PC-9 (cell line): Measurements from ENCODE around the gene ZFAND2B. TPM values are rescaled to one million over a fixed set of nuclear protein-coding genes. Genes with fewer than 3 reads are reported as not detected.

Experiments
- BruUV-seq: library from RNA; stranded (reverse); fragments of 400-500 nt; replicated peaks from 2 replicates; lab custom pipeline; 2021; lab: Mats Ljungman, UMichigan
- CTCF ChIA-PET: fragments of 300-600 bp; sonication (Branson Sonifier 250); formaldehyde crosslinking; loops from one replicate; lab custom pipeline; 2022; ENCODE audit warnings: antibody characterized with exemption; lab: Charles Lee
- POLR2A ChIA-PET: fragments of 300-600 bp; sonication (Branson Sonifier 250); formaldehyde crosslinking; loops from one replicate; lab custom pipeline; 2022; ENCODE audit warnings: antibody characterized with exemption; ENCODE audit not compliant: unreplicated experiment; lab: Charles Lee
- DNase-seq, 2 experiments: peaks; one replicate each; pipeline versions ENCODE4 v3.0.0 to v3.0.0-alpha.2; 2015 to 2022; ENCODE audit warnings: mixed read lengths in 1 of 2
- H2AFZ ChIP-seq: fragments of 200-600 bp; sonication (generic); 2 replicates; pipeline ENCODE4 v1.8.1; 2017; ENCODE audit warnings: antibody characterized with exemption
- H3F3A ChIP-seq: fragments of 200-600 bp; sonication (generic); 2 replicates; pipeline ENCODE4 v1.8.1; 2017; ENCODE audit warnings: antibody characterized with exemption, mild to moderate bottlenecking, low read depth; ENCODE audit not compliant: insufficient read depth
- H3K27ac ChIP-seq: fragments of 200-600 bp; sonication (generic); 2 replicates; pipeline ENCODE4 v1.6.1; 2016; ENCODE audit warnings: mixed run types
- H3K27me3 ChIP-seq: fragments of 200-600 bp; sonication (generic); 2 replicates; pipeline ENCODE4 v1.6.1; 2016; ENCODE audit warnings: low read depth, mixed run types; ENCODE audit not compliant: insufficient read depth
- H3K36me3 ChIP-seq: fragments of 200-600 bp; sonication (generic); 2 replicates; pipeline ENCODE4 v1.6.1; 2016; ENCODE audit warnings: low read depth, mixed run types
- H3K4me1 ChIP-seq: fragments of 200-600 bp; sonication (generic); replicated peaks from 2 replicates; pipeline ENCODE4 v1.6.1; 2016; ENCODE audit warnings: mixed run types; ENCODE audit not compliant: insufficient read depth
- H3K4me2 ChIP-seq: fragments of 200-600 bp; sonication (generic); 2 replicates; pipeline ENCODE4 v1.6.1; 2017; ENCODE audit warnings: mixed run types
- H3K4me3 ChIP-seq: fragments of 200-600 bp; sonication (generic); 2 replicates; pipeline ENCODE4 v1.6.1; 2016; ENCODE audit warnings: mixed run types
- H3K79me2 ChIP-seq: fragments of 200-600 bp; sonication (generic); 2 replicates; pipeline ENCODE4 v1.6.1; 2017; ENCODE audit warnings: low read depth, mixed run types
- H3K9me2 ChIP-seq: fragments of 200-600 bp; sonication (generic); 2 replicates; pipeline ENCODE4 v1.8.1; 2017; ENCODE audit warnings: mild to moderate bottlenecking; ENCODE audit not compliant: insufficient read depth
- H3K9me3 ChIP-seq: fragments of 200-600 bp; sonication (generic); 2 replicates; pipeline ENCODE4 v1.8.1; 2016; ENCODE audit warnings: low read depth; ENCODE audit not compliant: insufficient read depth
- H4K20me1 ChIP-seq: fragments of 200-600 bp; sonication (generic); 2 replicates; pipeline ENCODE4 v1.8.1; 2017; ENCODE audit not compliant: insufficient read depth
- EZH2 ChIP-seq: fragments of 200-600 bp; sonication (generic); IDR thresholded peaks from 2 replicates; pipeline ENCODE4 v1.8.0; 2017; ENCODE audit warnings: antibody characterized with exemption, low read depth
- intact Hi-C: fragments of 100-400 bp; cut with micrococcal nuclease; formaldehyde crosslinking; loops from one replicate; pipeline ENCODE4 v1.10.0; 2022; ENCODE audit not compliant: unreplicated experiment
- total RNA-seq: library from RNA; stranded (reverse); gene quantifications from 2 replicates; pipeline ENCODE4 v1.2.3, GENCODE V29; 2021
- TF ChIP-seq, protein P1 (sequence below): fragments of 200-600 bp; sonication (generic); conservative IDR thresholded peaks from 2 replicates; pipeline ENCODE4 v1.6.1; 2017; ENCODE audit warnings: mixed run types, antibody characterized with exemption, mild to moderate bottlenecking, moderate library complexity

Gene ZFAND2B
- total RNA-seq, 1 experiment from 2014 or later = 24.6 TPM

- peaks cover 66% of the 10 kb centered on the region for H3K4me1 ChIP-seq
- ChIA-PET CTCF (interaction anchor here (0.5 to 1.8 kb wide), 2 partner anchors 31 to 47 kb away, joined by 3 to 6 read pairs; no protein-coding TSS in a partner anchor), POLR2A (no interaction called here)
- no peaks in the 10 kb centered on the region for H3K9me3 ChIP-seq
- H2AFZ ChIP-seq = no peak overlapping the region
- DNase-seq = no peak
- H3K27me3 ChIP-seq = no peaks in the 10 kb centered on the region
- intact Hi-C loops = loop anchor here (2.0 kb wide), 1 partner anchor 71 kb away; the partner anchor contains the start of gene CNPPD1
- H3K79me2 ChIP-seq = peaks cover 48% of the 10 kb centered on the region
- no peaks in the 10 kb centered on the region for H4K20me1 ChIP-seq
- 0 out of 2 replicates have a peak overlapping the region, but pooled peaks have one; percentile 7 for H3K4me3 ChIP-seq
- H3F3A ChIP-seq = peaks cover 44% of the 10 kb centered on the region
- BruUV-seq = no TSS peak
- H3K27ac ChIP-seq = peak overlapping the region; percentile 78
- H3K4me2 ChIP-seq = peak overlapping the region; percentile 73
- H3K36me3 ChIP-seq = 0 out of 2 replicates have a peak, but pooled peaks cover 9% of the 10 kb centered on the region
- H3K9me2 ChIP-seq = no peaks in the 10 kb centered on the region
- no peak for TF ChIP-seq EZH2
- TF ChIP-seq, protein P1, sequence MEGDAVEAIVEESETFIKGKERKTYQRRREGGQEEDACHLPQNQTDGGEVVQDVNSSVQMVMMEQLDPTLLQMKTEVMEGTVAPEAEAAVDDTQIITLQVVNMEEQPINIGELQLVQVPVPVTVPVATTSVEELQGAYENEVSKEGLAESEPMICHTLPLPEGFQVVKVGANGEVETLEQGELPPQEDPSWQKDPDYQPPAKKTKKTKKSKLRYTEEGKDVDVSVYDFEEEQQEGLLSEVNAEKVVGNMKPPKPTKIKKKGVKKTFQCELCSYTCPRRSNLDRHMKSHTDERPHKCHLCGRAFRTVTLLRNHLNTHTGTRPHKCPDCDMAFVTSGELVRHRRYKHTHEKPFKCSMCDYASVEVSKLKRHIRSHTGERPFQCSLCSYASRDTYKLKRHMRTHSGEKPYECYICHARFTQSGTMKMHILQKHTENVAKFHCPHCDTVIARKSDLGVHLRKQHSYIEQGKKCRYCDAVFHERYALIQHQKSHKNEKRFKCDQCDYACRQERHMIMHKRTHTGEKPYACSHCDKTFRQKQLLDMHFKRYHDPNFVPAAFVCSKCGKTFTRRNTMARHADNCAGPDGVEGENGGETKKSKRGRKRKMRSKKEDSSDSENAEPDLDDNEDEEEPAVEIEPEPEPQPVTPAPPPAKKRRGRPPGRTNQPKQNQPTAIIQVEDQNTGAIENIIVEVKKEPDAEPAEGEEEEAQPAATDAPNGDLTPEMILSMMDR = no peak
Measured at GRCh38 chr2:219247678-219248642, 41.4 kb downstream of the ZFAND2B start.

DNA sequence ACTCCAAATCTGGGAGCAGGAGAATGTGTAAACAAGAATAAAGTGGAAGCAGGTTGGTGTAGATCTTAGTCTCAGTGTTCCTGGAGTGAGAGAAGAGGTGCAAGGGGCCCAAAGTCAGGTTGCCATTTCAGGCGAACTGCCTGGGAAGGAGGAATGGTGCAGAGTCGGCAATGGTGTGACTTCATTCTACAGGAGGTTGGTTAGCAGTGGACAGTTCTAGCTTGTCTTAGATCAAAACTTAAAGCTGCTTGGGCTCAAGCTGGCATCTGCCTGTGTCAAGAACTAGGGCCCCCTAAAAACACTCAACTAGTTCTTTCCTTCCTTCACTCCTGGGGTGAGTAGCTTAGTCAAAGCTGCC is 42.2 kb downstream of the ZFAND2B start:
- no peak overlapping the region for H2AFZ ChIP-seq
- H3K4me3 ChIP-seq = 0 out of 2 replicates have a peak overlapping the region, but pooled peaks have one; percentile 7
- no peak for DNase-seq
- H3K79me2 ChIP-seq = peaks cover 53% of the 10 kb centered on the region
- peaks cover 44% of the 10 kb centered on the region for H3F3A ChIP-seq
- intact Hi-C loops = loop anchor here (1.0 to 2.0 kb wide), 6 partner anchors 20 to 72 kb away; partner anchors contain the start of genes ANKZF1, ATG9A, CNPPD1 and DNAJB2
- H4K20me1 ChIP-seq = no peaks in the 10 kb centered on the region
- no peaks in the 10 kb centered on the region for H3K9me3 ChIP-seq
- no TSS peak for BruUV-seq
- H3K4me1 ChIP-seq = peaks cover 66% of the 10 kb centered on the region
- H3K27me3 ChIP-seq = no peaks in the 10 kb centered on the region
- ChIA-PET CTCF (interaction anchor here (1.1 to 1.8 kb wide), 3 partner anchors 26 to 46 kb away, joined by 5 to 13 read pairs (median 6); no protein-coding TSS in a partner anchor), POLR2A (interaction anchor here (0.5 to 1.6 kb wide), 5 partner anchors 26 to 204 kb away, joined by 4 to 16 read pairs (median 7); partner anchors contain the start of gene DNAJB2)
- H3K4me2 ChIP-seq = peak overlapping the region; percentile 73
- H3K36me3 ChIP-seq = 0 out of 2 replicates have a peak, but pooled peaks cover 9% of the 10 kb centered on the region
- peak overlapping the region; percentile 78 for H3K27ac ChIP-seq
- no peaks in the 10 kb centered on the region for H3K9me2 ChIP-seq
- no peak for TF ChIP-seq EZH2
- TF ChIP-seq, protein P1 = no peak
